Testis (tissue), 2 donors: ENCODE results near the gene PGBD2.

ENCODE experiments used
- POLR2A ChIP-seq: fragments of 450-650 bp; IDR thresholded peaks from one replicate; pipeline ENCODE4 v1.6.1; 2017; ENCODE audit warnings: antibody characterized with exemption, mild to moderate bottlenecking, moderate library complexity
- TF ChIP-seq, protein P1 (sequence below), 3 experiments: fragments of 450-650 bp in 2 of 3; fragments of 200-600 bp in 1 of 3; sonication (generic) in 1 of 3; IDR thresholded peaks; one replicate each; pipeline ENCODE4 v1.5.1; 2016 to 2019; ENCODE audit warnings: antibody characterized with exemption in 3 of 3, mild to moderate bottlenecking in 2 of 3, moderate library complexity in 1 of 3

DNA sequence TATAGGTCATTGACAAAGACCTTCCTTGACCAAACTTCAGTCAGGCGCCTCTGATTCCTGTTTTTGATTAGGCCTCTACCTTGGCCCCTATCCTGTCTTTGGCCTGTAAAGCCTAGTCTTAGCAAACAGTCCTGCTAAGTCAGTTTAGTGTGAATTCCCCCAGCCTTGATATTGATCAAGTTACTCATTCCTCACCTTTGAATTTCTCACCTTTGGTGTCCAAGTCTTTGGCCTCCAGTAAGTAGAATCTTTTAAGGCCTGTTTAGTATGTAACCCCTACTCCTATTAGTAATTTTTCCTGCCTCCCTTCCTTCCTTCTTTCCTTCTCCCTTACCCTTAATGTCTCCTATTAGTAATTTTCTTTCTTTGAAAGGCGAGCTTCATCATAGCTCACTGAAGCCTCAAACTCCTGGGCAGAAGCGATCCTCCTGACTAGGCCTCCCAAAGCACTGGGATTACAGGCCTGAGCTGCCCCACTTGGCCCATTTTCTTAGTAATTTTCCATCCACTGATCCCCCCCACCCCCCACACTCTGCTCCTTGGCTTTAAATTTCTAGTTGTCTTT is 34.1 kb upstream of the PGBD2 start:
- TF ChIP-seq POLR2A, result no peak
- TF ChIP-seq, protein P1, sequence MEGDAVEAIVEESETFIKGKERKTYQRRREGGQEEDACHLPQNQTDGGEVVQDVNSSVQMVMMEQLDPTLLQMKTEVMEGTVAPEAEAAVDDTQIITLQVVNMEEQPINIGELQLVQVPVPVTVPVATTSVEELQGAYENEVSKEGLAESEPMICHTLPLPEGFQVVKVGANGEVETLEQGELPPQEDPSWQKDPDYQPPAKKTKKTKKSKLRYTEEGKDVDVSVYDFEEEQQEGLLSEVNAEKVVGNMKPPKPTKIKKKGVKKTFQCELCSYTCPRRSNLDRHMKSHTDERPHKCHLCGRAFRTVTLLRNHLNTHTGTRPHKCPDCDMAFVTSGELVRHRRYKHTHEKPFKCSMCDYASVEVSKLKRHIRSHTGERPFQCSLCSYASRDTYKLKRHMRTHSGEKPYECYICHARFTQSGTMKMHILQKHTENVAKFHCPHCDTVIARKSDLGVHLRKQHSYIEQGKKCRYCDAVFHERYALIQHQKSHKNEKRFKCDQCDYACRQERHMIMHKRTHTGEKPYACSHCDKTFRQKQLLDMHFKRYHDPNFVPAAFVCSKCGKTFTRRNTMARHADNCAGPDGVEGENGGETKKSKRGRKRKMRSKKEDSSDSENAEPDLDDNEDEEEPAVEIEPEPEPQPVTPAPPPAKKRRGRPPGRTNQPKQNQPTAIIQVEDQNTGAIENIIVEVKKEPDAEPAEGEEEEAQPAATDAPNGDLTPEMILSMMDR (IDR thresholded peaks at IDR 0.05), result no peak
